ENCODE measurements around the gene SUPT3H. TPM values are rescaled to one million over a fixed set of nuclear protein-coding genes. Genes with fewer than 3 reads are reported as not detected.
A peak's percentile ranks its signal among the peaks of the same experiment; 100 is the strongest.

Gene SUPT3H
- total and polyA plus RNA-seq, 2 of the 8 experiments (the other 6 are each of a cell fraction or from before 2014, with no cell fraction given): 18.8 to 23.0 TPM

DNA sequence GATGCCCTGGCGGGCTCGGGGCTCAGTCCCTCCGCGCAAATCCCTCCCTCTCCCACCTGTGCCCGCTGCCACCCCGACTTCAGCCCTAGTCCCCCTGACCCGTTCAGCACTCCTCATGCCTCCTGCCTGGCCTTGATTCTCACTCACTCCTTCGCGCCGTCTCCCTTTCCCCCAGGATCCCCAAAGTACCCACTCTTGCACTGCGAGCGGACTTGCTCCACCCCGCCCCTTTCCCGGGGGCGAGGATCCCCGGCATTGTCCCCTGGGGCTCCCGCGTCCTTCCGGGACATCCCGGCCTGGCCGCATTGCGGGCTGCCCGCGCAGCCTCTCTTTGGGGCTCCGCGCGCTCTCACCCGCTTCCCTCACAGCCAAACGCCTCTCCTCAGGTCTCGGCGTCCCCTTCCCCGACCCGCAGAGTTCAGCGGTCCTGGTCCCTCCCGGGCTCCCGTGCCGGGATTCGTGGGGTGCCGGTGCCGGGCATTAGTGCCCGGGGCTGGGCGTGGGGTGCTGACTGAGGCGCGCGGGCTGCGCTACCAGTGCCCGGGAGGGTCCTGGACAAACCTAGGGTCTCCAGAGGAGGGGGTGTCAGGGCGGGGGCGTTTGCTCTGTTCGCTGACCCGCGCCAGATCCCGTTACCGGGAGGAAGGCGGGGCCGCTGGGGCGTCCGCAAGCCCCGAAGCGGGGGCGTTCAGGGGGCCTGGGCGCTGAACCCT is 45.5 kb upstream of the SUPT3H start (continued):
- TF ChIP-seq EZH2 (IDR thresholded peaks at IDR 0.05; ENCODE audit: low read depth, low read length, severe bottlenecking): peak; percentile 68
